GM18511 (cell line): ENCODE results near the gene RAX2.
"Not testable (repeated sequence)": the region's sequence is repeated elsewhere in the genome, so short reads cannot be mapped to it uniquely, and the experiment has no call there.

Experiments used
- ATAC-seq: cut with Tn5 transposase; IDR thresholded peaks from one replicate; pipeline ENCODE4 v1.9.1; 2021; ENCODE audit warnings: mild to moderate bottlenecking, moderate library complexity; ENCODE audit not compliant: unreplicated experiment

Gene RAX2

DNA sequence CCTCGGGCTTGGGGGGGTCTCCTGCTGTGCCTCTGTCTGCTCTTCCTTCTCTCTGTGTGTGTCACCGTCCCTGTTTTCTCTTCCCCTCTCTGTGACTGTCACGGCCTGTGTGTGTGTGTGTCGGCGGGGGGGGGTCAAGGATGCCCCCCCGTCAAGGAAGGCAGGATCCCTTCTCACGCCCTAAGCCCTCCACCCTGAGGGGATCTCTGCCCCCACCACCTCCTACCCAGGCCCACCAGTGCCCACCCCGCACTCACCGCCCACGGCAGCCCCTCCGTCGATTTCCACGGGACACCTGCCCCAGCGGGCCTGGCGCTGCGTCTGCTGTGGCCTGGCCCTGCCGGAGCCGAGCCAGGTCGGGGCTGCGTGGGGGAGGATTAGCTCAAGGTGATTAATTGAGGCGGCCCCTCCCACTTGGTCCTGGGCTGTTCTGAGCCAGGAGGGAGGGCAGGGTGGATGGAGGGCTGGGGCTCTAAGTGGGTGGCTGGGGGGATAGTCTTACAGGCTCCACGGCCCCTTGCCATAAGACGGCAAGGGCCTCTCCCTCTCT, at the start of gene RAX2:
TSS of gene RAX2 (minus strand) at position 323 of the 550 bp plus-strand sequence. CDS start 486 bp downstream, outside the sequence.
- no peak for ATAC-seq

DNA sequence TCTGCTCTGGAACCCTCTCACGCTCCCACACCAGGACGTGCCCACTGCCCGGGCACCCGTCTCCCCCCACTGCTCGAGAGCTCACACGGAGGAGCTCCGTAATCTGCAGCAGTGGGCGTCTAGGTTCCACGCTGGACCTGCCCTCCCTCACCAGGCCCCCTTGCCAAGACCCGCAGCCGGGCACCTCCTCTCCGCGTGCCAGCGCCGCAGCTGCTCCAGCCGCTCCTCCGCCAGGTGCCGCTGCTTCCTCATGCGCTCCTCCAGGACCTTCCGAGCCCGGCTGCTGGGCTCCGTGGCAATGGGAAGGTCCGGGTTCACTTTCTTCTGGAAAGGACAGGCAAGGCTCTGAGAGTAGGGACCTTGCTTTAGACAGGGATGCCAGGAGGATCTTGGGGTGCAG, 49.1 kb upstream of the RAX2 start:
- no peak for ATAC-seq

DNA sequence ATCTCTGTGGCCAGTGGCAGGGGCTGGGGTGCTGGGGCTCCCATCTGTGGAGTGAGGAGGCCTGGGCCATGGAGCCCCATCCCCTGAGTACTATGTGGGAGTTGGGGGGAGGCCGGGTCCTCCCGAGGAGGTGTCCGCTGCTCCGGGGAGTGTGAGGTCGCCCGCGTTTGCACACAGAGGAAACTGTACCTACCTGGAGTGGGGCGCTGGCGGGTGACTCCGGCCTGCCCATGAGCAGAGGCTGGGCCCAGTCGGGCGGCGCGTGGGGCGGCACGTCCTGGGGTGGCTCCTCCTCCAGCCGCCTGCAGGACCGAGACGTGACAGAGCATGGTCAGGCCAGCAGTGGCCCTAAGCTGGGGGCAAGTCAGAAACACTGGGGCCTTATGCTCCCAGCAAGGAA, 48.0 kb upstream of the RAX2 start:
- no peak for ATAC-seq

DNA sequence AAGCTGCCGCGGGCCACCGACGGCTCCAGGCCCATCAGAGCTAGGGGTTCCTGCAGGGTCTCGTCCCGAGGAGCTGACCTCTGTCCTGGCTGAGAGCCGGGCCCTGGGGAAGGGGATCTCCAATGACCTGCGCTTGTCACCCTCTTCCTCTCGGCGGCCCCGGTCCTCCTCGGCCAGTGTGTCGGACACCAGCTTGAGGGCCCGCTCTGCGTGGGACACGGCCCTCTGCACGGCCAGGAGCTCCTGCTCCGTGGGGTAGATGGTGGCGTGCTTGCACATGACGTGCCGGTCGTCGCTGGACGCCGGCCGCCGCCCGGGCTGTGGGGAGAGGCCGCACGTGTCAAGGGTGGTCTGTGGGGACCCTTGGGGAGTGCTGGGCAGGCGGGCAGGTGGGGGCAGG, 46.9 kb upstream of the RAX2 start:
- ATAC-seq: no peak

DNA sequence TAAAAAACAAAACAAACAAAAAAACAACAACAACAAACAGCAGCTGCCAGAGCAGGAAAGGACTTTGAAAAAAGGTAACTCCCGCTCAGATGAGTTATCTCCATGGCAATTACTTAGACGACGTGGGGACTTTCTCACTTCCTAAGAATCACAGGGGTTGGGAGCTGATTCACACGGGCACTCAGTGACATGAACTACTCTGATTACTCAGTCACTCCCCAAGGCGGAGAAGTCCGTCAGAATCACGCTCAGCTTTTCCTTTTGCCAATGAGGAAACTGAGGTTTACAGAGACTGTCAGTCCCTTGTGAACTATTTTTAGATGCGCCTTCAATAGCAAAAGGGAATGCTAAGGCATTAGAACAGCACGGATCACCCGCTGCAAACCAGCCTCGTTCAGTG, 46.4 kb upstream of the RAX2 start:
- no peak for ATAC-seq

DNA sequence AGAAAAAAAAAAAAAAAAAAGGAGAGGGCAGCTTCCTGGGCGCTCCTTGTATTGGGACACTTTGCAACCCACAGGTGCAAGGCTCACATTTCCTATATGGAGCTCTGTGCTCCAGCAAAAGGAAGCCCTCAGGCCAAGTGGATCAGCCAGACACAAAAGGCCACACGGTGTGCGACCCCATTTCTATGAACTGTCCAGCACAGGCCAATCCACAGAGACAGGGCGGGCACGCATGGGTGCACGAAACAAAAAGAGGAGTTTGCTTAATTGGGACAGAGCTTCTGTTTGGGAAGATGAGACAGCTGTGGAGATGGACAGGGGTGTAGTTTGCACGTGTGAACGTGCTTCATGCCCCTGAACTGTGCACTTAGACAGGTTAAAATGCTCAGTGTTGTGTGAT, 45.7 kb upstream of the RAX2 start:
- ATAC-seq: no peak

DNA sequence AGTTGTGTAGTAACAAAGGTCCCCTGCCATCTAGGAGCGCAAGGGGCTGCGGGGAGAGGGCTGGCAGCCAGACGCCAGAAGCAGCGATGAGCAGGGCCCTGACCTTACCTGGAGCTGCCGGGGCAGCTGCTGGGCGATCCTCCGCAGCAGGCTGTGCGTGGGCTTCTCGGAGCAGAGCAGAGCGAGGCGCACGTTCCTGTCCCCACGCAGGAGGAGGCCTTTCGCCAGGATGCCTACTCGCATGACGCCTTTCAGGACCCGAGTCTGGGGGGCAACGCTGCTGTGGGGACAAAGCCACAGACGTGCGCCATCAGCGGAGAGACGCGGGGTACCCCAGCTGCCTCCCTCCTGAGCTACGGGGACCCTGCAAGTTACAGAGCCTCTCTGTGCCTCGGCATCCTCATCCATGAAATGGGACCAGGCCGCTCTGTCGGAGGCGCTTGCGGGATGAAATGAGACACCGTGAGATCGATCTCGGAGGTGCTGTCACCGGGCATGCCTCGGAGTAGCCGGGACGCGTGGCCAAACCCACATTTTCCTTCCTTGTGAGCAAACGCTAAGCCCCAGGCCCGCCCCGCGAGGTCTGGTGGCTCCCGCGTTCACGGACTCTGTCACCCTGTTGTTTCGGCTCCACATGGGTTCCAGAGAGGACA, 44.7 kb upstream of the RAX2 start:
- no peak for ATAC-seq

DNA sequence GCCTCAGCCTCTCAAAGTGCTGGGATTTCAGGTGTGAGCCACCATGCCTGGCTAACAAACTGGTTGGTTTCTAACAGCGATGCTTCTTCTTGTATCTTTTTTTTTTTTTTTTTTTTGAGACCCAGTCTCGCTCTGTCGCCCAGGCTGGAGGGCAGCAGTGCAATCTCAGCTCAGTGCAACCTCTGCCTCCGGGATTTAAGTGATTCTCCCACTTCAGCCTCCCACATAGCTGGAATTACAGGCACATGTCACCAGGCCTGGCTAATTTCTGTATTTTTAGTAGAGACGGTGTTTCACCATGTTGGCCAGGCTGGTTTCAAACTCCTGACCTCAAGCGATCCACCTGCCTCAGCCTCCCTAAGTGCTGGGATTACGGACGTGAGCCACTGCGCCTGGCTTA, 44.1 kb upstream of the RAX2 start:
- not testable (repeated sequence) for ATAC-seq

DNA sequence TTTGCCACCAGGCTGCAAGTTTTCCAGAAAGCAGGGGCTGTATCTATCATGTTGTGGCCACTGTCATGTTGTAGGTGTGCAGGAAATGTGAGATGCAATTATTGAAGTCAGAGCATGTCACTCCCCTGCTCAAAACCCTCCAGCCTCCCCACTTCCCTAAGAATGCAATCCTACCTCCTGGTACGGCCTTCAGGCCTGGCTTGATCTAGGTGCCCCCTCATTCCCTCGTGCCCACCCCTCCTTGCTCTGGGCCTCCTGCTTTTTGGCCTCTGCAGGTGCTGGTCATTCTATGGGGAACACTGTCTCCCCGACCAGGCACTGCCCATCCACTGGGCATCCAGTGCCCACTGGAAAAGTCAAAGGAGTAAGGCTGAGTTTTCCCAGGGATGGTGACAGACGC, 42.6 kb upstream of the RAX2 start:
- ATAC-seq: no peak

DNA sequence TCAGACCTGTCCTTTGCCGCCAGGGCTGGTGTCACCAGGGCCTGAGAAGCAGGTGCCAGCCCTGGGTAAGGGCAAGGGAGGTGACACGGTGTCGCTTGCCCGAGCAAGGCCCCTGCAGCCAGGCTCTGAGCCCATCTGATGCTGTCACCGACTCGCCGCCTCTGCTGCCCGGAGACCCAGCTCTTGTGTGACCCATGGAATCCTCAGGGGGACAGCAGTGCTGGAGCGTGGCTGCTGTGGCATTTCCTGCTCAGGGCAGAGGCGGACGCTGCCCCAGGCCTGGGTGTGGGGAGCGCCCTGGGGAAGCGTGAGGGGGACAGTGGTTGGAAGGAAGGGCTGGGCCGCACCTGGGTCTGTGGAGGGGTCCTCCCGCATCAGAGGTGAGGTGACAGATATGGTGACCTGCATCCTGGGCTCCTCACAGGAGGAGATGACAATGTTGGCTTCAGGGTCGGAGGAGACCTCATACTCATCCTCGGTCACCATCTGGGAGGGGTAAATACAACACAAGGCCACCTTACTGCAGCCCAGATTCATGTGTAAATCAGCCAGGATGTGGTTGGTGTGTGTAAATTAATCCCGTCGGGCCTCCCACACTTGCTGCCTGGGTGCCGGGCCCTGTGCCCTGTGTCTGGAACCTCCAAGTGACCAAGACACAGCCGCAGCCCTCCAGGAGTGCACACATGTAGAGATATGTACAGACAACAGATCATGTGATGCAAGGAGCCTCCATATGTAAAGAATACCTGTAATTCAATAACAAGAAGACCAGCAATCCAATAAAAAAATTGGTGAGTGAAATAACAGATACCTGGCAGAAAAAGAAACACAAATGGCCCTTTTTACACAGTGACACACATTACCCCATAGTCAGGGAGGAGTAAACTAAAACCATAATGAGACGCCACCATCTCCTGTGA, 41.7 kb upstream of the RAX2 start:
- ATAC-seq: no peak

DNA sequence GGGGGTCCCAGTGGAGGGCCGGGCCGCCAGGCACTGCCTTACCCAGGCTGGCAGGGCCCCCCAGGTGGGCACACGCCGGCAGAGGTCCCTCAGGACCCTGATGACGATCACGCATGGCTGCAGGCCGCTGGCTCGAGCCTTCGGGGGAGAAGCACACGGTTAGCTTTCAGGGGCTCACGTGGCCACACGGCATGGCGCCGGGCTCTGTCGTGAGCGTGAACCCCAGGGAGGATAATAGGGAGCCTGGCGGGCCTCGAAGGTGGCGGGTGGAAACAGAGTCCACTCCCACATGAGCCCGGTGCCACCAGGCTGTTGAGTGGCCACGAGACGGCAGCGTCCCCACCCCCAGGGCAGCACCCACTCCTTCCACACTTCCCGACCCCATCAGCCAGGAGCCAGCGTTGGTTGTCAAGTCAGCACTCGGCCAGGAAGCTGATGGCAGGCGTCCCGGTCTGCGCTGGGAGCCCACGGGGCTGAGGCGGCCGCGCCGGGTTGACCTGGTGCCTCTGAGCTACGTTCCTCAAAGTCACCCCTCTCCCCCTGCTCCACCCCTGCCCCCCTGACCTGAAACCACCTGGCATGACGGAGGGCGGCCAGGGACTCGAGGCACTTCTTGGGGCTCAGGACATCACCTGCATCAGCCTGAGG, 38.8 kb upstream of the RAX2 start:
- ATAC-seq: no peak

DNA sequence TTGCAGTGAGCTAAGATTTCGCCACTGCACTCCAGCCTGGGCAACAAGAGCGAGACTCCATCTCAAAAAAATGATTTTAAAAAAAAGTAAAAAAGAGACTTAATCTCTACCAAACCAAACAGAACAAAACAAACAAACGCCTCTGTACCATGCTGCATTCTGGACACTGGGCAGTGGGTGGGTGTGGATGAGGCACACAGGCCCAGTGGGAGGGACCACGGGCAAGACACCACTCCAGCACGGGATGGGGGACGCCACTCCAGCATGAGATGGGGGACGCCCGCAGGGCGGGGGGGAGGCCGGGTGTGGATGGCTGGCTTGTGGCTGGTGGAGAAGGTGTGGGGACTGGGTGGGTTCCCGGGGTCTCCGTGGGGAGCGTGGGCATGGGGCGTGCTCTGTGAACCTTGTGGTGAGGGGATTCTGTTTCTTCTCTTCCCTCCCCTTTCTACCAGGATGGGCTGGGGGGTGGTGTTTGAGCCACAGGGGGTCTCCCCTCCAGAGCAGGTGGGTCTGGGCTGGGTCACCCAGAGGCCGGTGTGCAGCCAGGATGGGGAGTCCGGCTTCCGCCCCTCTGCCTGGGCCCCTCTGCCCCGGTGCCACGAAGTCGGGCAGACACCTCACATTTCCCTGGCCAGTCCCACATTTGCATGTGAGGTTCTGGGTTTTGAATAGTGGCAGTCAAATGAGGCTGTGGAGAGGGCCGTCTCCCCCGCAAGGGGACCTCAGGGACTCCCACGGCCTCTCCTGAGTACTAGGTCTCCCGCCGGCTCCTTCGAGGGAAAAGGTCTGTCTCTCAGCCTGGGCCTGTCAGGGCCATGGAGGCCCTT, 38.1 kb upstream of the RAX2 start:
- no peak for ATAC-seq

DNA sequence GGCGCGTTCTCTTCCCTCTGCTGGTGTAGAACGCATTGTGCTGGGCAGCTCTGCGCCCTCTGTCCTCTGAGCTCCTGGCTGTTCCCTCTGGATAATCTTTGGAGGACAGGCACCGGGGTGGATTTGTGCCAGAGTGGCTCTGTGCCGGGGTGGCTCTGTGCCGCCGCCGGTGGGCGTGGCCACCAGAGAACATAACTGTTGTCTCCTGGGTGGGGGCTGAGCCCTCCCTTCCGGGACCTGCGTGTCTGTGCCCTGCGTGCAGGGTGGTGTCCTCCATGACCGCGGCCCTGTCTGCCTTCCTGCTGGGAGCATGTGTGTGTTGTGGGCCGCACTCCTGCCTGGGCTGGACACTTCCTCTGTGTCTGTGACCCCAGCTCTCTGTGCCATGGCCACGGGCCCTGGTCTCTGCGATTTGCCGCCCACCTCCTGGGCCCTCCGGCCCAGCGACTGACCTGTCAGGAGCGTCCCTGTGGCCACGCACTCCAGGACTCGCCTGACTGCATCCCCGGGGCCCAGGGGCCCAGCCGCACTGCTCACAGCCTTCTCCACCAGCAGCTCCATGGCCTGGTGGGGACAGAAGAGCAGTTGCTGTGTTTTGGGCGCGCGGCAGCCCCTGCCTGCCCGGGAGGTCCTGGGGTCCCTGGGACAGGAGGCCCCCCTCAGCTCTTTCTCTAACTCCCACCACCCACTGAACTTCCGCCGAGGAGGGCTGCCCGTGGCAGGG, 36.6 kb upstream of the RAX2 start:
- ATAC-seq: no peak

DNA sequence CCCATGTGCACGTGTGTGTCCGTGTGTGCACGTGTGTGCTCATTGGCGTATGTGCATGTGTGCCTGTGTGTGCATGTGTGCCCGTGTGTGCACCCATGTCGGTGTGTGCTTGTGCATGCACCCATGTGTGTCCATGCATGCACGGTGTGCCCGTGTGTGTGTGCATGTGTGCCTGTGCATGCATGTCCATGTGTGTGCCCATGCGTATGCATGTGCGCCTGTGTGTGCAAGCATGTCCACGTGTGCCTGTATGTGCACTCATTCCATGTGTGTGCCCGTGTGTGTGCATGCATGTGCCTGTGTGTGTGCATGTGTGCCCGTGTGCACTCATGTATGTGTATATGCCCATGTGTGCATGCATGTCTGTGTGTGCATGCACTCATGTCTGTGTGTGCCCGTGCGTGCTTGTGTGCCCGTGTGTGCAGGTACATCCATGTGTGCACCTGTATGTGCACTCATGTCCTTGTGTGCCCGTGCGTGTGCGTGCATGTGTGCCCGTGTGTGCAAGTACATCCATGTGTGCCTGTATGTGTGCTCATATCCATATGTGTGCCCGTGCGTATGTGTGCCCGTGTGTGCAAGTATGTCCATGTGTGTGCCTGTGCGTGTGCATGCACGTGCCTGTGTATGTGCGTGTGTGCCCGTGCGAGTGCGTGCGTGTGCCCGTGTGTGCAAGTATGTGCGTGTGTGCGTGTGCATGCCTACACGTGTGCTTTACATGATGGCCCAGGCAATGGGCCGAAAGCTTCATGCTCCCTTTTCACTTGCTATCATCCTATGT, 35.7 kb upstream of the RAX2 start:
- ATAC-seq: no peak

DNA sequence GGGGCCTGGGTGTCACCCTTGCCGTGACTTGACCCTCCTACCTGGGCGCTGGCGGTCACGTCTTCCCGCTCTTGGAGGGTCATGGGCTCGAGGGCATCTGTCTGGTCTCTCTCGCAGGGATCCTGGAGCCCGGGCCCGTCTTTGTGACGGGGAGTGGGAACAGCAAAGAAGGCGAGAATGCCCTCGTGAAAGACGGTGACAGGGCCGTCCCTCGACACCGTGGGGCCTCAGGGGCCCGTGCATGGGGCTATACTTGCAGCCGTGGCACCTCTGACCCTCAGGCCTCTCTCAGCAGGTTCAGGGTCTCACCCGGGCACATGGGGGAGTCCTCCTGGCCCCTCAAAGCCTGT, 35.1 kb upstream of the RAX2 start:
- no peak for ATAC-seq

DNA sequence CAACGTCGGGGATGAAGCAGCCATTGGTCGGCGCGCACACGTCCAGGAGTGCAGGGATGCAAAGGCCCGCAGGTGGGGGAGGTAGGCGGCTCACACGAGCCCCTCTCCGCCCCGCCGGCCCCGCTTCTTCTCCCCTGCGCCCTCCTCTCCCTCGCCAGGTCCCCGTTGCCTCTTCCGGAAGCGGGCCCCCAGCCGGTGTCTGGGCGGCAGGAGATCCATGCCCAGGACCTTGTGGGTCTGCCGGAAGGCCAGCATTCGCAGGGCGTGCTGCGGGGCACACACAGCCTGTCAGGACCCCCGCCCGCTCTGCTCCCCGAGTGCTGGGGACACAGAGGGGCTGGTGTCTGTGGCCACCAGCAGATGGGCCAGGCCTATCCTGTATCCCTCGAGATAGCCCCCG, 33.8 kb upstream of the RAX2 start:
- no peak for ATAC-seq

DNA sequence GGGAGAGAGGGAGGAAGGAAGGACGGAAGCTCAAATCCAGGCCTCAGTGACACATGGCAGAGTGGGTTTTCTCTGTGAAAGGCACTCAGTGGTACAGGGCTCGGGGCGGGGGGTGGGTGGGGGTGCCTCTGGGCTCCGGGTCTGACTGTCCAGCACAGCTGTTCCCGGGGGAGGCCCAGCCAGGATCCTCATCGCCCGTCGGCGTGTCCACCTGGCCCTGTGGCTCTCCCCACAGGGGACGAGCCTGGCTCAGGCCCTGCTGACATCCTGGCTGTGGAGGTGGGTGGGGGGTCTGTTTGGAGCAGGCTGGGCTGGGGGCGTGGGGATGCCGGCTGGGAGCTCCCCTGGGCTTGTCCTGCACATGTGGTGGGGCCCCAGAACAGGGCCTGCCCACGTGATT, 32.4 kb upstream of the RAX2 start:
- ATAC-seq: no peak

DNA sequence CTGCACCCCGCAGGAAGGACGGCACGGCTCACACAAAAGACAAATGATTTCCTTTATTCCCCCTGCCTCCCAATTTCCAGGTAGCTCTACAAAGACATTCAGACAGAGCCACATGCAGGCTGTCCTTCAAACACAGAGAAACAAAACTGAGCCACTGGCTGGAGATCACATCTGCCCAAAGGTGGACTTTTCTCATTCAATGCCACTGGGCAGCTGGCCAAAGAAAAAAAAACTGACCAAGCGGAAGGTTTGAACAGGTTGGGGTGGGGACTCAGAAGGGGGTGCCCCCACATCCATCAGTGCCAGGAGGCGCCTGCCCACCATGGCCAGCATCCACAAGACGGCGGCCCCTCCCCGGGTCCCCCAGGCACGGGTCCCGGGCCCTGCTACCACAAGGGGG, 32.0 kb upstream of the RAX2 start:
- ATAC-seq: no peak

DNA sequence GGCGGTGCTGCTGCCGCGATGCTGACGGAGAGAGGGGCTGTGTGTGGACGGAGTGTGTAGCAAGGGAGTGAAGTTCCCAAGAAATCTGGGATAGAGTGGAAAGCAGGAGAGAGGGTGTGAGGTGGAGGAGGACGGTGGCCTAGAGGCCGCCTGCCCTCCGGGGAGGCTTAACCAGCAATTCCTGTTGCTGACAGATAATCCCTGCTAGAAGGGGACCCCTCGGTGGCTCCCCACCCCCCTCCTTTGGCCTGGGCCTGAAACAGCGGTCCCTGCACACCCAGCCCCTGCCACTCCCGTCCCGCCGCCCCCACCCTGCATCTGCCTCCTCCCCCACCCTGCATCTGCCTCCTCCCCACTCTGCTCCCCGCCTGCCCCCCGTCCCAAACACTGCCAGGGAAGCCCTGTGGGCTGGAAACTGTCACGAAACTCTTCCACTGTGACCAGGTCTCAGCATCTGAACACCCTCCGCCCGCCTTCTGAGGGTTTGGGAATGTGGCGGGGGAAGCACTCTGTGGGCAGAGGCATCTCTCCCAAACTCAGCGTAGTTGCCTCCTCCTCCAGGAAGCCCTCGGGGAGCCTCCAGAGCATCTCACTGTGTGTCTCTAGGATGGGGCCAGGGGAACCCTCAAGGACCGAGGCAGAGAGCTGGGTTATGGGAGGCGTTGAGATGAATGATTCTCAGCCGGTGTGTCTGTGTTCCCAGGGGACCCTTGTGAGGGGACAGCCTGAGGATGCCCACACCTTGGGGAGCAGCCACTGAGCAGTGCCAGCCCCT, 31.3 kb upstream of the RAX2 start:
- no peak for ATAC-seq
